ENCODE results near the gene TMPRSS4. TPM values are rescaled to one million over a fixed set of nuclear protein-coding genes. Genes with fewer than 3 reads are reported as not detected.
A peak's percentile ranks its signal among the peaks of the same experiment; 100 is the strongest.

TMPRSS4 gene
- total RNA-seq, 1 donor from 2014 or later, result not detected

- intact Hi-C loops (cut with DNase I), result no loop called here
- DNase-seq (ENCODE audit: missing footprints) (no peak), ATAC-seq (peak; percentile 85)
Observed at GRCh38 chr11:118117790-118118601, 41.1 kb downstream of the TMPRSS4 start.

GRCh38 chr11:118120793-118121192 lies 43.9 kb downstream of the TMPRSS4 start:
- no peak for ATAC-seq
- no peak for DNase-seq (ENCODE audit: missing footprints)
- intact Hi-C loops (cut with DNase I), result no loop called here

- intact Hi-C loops (cut with DNase I), result no loop called here
- ATAC-seq (no peak), DNase-seq (ENCODE audit: missing footprints) (no peak)
Observed at GRCh38 chr11:118124929-118125535, 48.2 kb downstream of the TMPRSS4 start.

GRCh38 chr11:118126082-118126838 lies 49.4 kb downstream of the TMPRSS4 start:
- intact Hi-C loops (cut with DNase I), result no loop called here
- ATAC-seq (no peak), DNase-seq (ENCODE audit: missing footprints) (no peak)

- DNase-seq (ENCODE audit: missing footprints) (no peak), ATAC-seq (no peak)
- intact Hi-C loops (cut with DNase I), result no loop called here
Observed at GRCh38 chr11:118128310-118128709, 51.4 kb downstream of the TMPRSS4 start.

GRCh38 chr11:118128721-118129470 lies 52.0 kb downstream of the TMPRSS4 start:
- DNase-seq (ENCODE audit: missing footprints) (no peak), ATAC-seq (peak; percentile 40)
- intact Hi-C loops (cut with DNase I), result no loop called here

GRCh38 chr11:118129471-118130172 lies 52.7 kb downstream of the TMPRSS4 start:
- intact Hi-C loops (cut with DNase I), result no loop called here
- ATAC-seq (no peak), DNase-seq (ENCODE audit: missing footprints) (no peak)

- ATAC-seq, result no peak
- no peak for DNase-seq (ENCODE audit: missing footprints)
- intact Hi-C loops (cut with DNase I), result no loop called here
Observed at GRCh38 chr11:118132385-118133151, 55.7 kb downstream of the TMPRSS4 start.

GRCh38 chr11:118133816-118134215 lies 56.9 kb downstream of the TMPRSS4 start:
- DNase-seq (ENCODE audit: missing footprints), result no peak
- intact Hi-C loops (cut with DNase I), result no loop called here
- ATAC-seq, result no peak

- no peak for ATAC-seq
- intact Hi-C loops (cut with DNase I), result no loop called here
- DNase-seq (ENCODE audit: missing footprints), result no peak
Observed at GRCh38 chr11:118135051-118135795, 58.3 kb downstream of the TMPRSS4 start.

- DNase-seq (ENCODE audit: missing footprints) (no peak), ATAC-seq (no peak)
- intact Hi-C loops (cut with DNase I), result no loop called here
Observed at GRCh38 chr11:118135796-118136165, 58.9 kb downstream of the TMPRSS4 start.

GRCh38 chr11:118136341-118136740 lies 59.5 kb downstream of the TMPRSS4 start:
- intact Hi-C loops (cut with DNase I), result no loop called here
- ATAC-seq (no peak), DNase-seq (ENCODE audit: missing footprints) (no peak)

GRCh38 chr11:118136801-118137200 lies 59.9 kb downstream of the TMPRSS4 start:
- ATAC-seq, result no peak

GRCh38 chr11:118138839-118139420 lies 62.1 kb downstream of the TMPRSS4 start:
- ATAC-seq (no peak), DNase-seq (ENCODE audit: missing footprints) (no peak)
- intact Hi-C loops (cut with DNase I), result no loop called here

More at GRCh38 chr11:118136801-118137200, 59.9 kb downstream of the TMPRSS4 start:
- intact Hi-C loops (cut with DNase I), result no loop called here
- DNase-seq (ENCODE audit: missing footprints), result no peak

- DNase-seq (ENCODE audit: missing footprints), result no peak
- intact Hi-C loops (cut with DNase I), result no loop called here
- ATAC-seq, result no peak
Observed at GRCh38 chr11:118139578-118139977, 62.7 kb downstream of the TMPRSS4 start.

GRCh38 chr11:118142081-118142480 lies 65.2 kb downstream of the TMPRSS4 start:
- DNase-seq (ENCODE audit: missing footprints) (no peak), ATAC-seq (no peak)
- intact Hi-C loops (cut with DNase I), result no loop called here

GRCh38 chr11:118142809-118143208 lies 65.9 kb downstream of the TMPRSS4 start:
- intact Hi-C loops (cut with DNase I), result no loop called here
- DNase-seq (ENCODE audit: missing footprints) (no peak), ATAC-seq (no peak)
